Measurements from ENCODE around the gene OR8K1.

DNA sequence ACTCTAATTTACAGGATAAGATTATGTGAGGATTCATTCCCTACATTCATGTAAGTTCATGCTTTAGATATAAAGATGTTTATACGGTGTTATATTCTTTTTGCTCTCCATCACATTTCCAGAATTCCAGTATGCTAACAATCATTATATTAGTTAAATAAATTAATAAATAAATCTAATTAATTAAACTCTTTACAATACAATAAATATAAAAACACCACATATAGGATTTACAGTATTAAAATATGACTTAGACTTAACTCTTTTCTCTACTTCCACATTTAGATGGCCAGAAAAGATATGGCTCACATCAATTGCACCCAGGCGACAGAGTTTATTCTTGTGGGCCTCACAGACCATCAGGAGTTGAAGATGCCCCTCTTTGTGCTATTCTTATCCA is 29.5 kb downstream of the OR8K1 start, which contains the start of gene OR8U1:
- TF ChIP-seq EP300 (IDR thresholded peaks at IDR 0.05): no peak
- TF ChIP-seq, protein P1, sequence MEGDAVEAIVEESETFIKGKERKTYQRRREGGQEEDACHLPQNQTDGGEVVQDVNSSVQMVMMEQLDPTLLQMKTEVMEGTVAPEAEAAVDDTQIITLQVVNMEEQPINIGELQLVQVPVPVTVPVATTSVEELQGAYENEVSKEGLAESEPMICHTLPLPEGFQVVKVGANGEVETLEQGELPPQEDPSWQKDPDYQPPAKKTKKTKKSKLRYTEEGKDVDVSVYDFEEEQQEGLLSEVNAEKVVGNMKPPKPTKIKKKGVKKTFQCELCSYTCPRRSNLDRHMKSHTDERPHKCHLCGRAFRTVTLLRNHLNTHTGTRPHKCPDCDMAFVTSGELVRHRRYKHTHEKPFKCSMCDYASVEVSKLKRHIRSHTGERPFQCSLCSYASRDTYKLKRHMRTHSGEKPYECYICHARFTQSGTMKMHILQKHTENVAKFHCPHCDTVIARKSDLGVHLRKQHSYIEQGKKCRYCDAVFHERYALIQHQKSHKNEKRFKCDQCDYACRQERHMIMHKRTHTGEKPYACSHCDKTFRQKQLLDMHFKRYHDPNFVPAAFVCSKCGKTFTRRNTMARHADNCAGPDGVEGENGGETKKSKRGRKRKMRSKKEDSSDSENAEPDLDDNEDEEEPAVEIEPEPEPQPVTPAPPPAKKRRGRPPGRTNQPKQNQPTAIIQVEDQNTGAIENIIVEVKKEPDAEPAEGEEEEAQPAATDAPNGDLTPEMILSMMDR (IDR thresholded peaks at IDR 0.05): no peak
- TF ChIP-seq POLR2A (IDR thresholded peaks at IDR 0.05): no peak

Data from gastroesophageal sphincter (tissue), 3 donors.